ENCODE data around the gene GCG.
A peak's percentile ranks its signal among the peaks of the same experiment; 100 is the strongest.

GCG gene

GRCh38 chr2:162152147-162152546, at the start of gene GCG:
TSS of gene GCG (minus strand) at chr2:162152247. CDS start at chr2:162149178, 3,069 bp downstream.
- no peak for DNase-seq (ENCODE audit: low spot score)

DNA sequence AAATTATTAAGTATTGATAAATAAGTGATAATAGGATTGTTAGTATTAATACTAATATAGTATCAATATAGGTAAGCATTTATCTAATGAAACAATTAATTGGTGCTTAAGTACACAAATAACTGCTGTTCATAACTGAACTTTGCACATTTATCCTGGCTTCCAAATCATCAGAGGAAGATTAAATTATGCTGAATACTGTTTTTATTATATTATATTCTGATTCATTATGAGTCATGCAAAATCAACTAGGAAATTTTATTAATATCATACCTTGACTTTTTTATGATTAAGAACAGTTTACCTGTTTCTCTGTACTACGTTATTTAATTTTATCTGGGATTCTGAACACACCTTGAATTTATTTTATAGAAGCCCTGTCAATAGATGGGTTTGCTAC, 48.6 kb upstream of the GCG start:
- DNase-seq (ENCODE audit: low spot score) = no peak

- DNase-seq (ENCODE audit: low spot score) = no peak
Observed at GRCh38 chr2:162199913-162200312, 47.9 kb upstream of the GCG start.

DNA sequence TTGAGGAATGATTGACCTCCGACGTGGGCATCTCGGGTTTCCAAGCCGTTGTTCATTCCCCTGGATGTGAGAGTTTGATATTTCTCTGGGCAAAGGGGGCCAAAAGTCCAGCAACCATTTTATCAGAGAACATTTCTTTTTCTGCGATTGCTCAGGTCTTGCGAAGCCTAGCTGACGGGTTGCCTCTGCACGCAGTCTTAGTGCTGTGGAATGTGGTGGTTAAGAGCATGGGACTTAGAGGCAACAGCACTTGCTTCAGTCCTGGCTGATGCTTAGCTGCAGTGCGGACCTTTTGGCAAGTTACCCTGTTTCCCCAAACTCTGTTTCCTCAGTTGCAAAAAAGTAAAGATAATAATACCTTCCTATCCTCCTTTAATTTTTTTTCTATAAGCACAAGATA, 46.2 kb upstream of the GCG start:
- DNase-seq (ENCODE audit: low spot score) = no peak

DNA sequence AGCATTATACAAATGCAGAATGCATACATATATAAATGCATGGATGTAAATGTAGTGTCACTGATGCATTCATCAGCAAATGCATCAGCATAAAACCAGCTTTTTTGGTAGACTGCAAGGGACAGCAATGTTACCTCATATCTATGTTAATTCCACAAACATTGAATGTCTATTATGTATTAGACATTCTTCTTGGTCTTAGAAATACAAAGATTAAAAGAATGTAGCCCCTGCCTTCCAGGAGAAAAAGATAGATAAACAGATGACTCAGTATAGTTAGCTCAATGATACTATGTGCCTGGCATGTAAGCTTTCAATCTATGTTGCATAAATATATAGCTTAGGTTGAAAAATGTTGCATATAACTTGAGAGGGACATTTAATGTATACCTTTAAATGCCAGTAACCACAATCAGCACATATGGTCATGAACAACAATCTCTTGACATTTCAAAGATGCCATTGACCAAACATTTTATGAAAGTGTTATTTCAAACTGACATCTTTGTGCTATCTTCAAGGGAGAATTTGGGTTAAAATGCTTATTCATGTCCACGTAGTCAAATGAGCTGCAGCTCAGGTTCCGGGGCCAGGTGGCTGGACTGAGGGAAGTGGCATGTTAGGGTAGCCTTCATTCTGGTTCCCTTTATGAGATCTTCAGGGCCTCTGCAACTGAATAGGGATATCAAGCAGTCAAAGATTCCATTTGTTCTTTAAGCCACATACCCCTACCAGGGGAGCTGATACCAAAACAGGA, 45.2 kb upstream of the GCG start:
- DNase-seq (ENCODE audit: low spot score) = no peak

DNA sequence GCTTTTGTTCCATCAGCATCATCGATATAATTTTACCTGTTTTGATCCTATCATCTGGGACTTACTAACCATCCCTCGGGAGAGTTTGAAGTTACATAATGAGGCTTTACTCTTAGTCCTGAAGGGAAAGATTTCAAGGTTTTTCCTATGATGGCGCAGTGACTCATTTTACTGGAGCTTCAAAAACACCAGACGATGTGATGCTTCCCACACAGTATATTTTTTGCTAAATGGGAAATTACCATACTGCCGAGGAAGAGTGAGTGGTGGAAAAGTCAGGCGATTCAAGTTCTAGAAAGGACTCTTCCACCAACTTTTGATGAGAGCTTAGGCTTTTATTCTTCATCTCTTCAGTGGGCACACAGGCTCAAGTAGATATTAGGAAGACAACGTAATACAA, 44.6 kb upstream of the GCG start:
- no peak for DNase-seq (ENCODE audit: low spot score)

- no peak for DNase-seq (ENCODE audit: low spot score)
Observed at GRCh38 chr2:162188451-162188850, 36.4 kb upstream of the GCG start.

DNA sequence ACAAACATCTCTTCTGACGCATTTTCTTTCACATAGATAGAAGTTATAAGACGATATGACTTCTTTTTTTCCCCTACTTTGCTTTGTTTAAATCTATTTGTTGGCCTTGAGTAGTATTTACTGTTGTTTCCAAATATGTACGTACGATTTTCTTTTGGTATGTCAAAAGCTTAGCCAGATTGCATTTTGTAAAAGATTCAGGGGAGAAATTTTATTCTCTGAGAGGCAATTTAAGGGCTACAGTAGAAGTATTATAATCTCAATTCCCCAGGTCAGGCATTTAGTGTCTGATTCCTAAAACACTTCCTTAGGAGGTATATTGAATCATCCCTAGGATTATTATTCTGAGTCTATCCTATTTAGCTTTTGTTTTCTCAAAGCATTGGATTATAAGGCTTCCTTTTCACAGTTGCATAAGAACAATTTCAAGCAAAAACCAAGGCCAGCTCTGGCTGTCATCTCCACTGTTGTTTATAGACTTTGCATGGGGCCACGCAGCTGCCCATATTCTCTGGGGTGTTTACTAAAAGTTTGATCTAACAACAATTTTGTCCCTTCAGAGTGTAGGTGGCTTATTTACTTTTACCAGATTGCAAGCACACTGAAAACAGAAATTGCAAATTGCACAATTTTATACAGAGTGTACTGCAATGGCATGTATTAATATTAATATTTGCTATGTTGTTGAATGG, 33.6 kb upstream of the GCG start:
- no peak for DNase-seq (ENCODE audit: low spot score)

- peak; percentile 65 for DNase-seq (ENCODE audit: low spot score)
Observed at GRCh38 chr2:162184821-162185450, 32.9 kb upstream of the GCG start.

DNA sequence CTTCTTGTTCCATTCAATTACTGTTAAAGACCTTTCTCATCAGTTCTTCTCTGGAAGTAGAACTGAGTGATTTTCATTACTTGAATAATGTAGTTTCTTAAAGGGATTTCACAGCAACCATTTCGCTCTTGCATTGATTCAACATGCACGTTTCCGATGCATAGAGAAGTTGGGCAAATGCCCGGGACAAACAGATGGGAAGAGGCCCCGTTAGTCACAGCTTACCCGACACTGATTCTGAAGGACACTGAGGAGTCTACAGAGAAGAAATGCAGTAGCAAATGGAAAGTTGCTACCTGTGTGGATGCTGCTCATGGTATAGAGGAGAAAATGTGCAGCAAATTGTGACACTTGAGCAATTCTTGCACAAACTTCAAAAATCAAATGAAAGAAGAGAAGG, 32.3 kb upstream of the GCG start:
- DNase-seq (ENCODE audit: low spot score) = no peak

DNA sequence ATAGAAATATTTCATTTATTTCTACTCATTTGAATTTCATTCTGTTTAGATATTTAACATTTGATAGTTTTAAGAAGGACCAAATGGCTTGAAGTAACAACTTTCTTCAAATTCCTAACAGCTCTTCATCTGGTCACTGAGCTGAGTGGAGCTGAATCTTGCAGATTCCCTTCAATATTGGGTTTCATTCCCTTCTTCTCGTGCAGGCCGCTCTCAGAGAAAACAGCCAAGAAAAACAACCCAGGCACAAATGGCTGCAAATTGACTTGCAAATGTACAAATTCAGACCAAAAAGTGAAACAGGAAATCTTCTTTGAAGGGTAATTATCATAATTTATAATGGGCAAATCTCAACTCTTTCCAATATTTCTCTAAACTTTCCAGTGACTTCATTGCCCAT, 30.3 kb upstream of the GCG start:
- no peak for DNase-seq (ENCODE audit: low spot score)

DNA sequence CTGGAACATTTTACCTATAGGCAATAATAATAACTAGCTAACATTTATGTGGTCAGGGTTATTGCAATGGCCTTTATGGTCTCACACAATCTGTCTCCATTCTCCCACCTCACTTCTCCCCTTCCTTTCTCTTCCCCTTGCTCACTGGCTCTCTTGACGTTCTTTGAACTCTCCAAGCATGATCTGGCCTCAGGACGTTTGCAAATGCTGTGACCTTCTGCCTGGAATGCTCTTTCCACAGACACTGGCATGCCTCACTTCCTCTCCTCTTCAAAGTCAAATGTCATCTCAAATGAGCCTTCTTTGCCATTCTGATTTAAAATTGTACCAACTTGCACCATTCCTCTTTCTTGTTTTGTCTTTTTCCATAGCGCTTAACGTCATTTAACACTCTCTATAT, 25.3 kb upstream of the GCG start:
- DNase-seq (ENCODE audit: low spot score) = no peak

GRCh38 chr2:162175714-162176113, 23.7 kb upstream of the GCG start:
- DNase-seq (ENCODE audit: low spot score) = no peak

DNA sequence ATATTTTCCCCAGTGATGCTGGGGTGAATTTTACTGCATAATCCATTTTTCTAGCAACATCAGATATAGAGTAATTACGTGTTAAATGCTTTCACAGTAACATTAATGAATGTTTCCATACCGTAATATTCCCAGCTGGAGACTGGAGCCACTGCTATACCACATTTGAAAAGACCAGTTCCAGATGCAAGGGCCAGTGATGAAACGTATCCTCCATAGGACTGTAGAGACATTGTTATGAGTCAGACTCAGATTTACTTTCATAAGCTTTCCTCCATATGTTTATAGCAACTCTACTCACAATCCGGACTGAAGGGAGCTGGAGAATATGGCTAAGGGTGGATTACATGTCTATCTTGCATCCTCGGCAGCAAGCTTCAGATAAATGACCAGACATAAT, 22.7 kb upstream of the GCG start:
- DNase-seq (ENCODE audit: low spot score) = no peak

DNA sequence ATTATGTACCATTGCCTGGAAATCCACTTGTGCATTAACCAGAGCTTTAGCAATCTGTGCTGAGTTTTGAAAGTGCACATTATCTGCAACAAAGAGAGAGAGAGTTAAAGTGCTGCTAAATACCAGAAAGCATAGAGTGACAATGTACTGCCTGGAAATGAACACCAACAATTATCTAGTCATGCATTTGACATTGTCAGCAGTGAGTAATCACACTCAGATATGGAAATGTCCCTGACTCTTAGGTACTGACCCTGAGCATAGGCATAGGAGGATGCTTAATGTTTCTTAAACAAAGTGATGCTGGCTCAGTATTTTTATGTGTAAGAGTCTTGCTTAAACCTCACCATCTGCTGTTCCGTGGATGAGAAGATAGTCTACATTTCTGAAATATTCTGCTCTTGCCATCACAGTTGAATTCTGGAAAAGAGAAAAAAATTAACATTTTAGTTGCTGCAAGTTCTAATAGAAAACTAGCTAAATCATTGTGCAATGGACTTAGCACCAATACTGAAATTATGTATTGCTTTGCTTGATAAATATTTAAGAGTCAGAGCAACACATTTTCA, 20.8 kb upstream of the GCG start:
- peak; percentile 28 for DNase-seq (ENCODE audit: low spot score)

DNA sequence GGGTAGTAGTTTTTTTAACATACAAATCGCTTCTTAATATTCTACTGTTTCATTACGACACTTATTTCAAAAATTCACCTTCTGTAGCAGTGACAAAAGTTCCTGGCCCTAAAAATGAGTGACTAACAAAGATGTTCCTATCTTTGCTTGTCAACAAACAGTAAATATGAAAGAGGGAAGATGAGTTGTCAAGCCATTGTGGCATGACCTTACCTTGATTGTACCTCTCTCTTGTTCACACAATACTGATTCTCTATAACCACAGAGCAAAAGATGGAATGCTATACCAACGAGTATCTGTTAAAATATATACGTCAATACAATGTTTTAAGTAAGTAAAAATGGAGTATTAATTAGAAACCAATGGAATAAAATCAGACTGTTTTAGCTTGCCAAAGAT, 14.7 kb upstream of the GCG start:
- DNase-seq (ENCODE audit: low spot score) = no peak

GRCh38 chr2:162166174-162166573, 14.1 kb upstream of the GCG start:
- DNase-seq (ENCODE audit: low spot score) = no peak

- peak; percentile 20 for DNase-seq (ENCODE audit: low spot score)
Observed at GRCh38 chr2:162164802-162165201, 12.8 kb upstream of the GCG start.

DNA sequence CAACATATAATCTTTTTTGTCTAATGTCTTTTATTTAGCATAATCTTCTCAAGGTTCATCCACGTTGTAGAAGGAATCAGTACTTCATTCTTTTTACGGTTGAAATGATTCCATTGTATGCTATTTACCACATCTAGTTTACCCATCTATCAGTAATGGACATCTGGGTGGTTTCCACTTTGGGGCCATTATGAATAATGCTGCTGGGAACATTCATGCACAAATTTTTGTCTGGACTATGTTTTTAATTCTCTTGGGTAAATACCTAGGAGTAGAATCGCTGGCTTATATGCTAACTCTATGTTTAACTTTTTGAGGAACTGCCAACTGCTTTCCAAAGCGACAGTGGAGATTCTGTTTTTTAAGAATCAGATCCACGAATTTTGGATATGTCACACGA, 7.4 kb upstream of the GCG start:
- no peak for DNase-seq (ENCODE audit: low spot score)

- no peak for DNase-seq (ENCODE audit: low spot score)
Observed at GRCh38 chr2:162156149-162156548, 4.1 kb upstream of the GCG start.

GRCh38 chr2:162155093-162155492, 3.0 kb upstream of the GCG start:
- DNase-seq (ENCODE audit: low spot score) = no peak

GRCh38 chr2:162153608-162154224, 1.7 kb upstream of the GCG start:
- peak; percentile 70 for DNase-seq (ENCODE audit: low spot score)

DNA sequence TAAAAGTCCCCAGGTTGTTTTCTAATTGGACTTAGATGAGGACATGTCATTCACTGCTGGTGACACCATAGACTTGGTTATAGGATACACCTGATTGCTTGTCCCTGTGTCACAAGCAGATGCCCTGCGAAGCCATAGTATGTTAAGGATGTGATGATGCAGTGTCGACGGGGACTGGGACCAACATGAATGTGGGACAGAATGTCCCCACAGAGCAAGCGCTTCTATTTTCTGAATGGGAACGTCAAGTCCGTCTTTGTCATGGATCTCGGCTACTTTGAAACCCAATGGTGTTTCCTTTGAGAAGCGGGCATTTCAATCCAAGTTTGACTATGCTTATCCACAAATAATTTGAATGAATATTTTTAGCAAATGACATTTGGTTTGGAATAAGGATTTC, 2.1 kb downstream of the GCG start:
- DNase-seq (ENCODE audit: low spot score) = no peak
